ACC112 (cell line): Measurements from ENCODE around the gene CCDC14.

ENCODE experiments used
- H2AFZ ChIP-seq: fragments of 200-600 bp; sonication (generic); one replicate; pipeline ENCODE4 v1.6.0; 2017; ENCODE audit warnings: antibody characterized with exemption, low read length; ENCODE audit not compliant: unreplicated experiment
- H3K27ac ChIP-seq: fragments of 200-600 bp; sonication (generic); 2 replicates; pipeline ENCODE4 v1.5.1; 2014; ENCODE audit warnings: low read depth, mild to moderate bottlenecking, antibody characterized with exemption, low read length, moderate library complexity
- H3K27me3 ChIP-seq: fragments of 200-600 bp; sonication (generic); 2 replicates; pipeline ENCODE4 v1.6.1; 2014; ENCODE audit warnings: mild to moderate bottlenecking, antibody characterized with exemption, low read length, moderate library complexity, mixed read lengths; ENCODE audit not compliant: insufficient read depth
- H3K36me3 ChIP-seq: fragments of 200-600 bp; sonication (generic); 2 replicates; pipeline ENCODE4 v1.6.1; 2016; ENCODE audit warnings: mild to moderate bottlenecking, antibody characterized with exemption, low read length, moderate library complexity, mixed read lengths; ENCODE audit not compliant: insufficient read depth
- H3K4me1 ChIP-seq: fragments of 200-600 bp; sonication (generic); one replicate; pipeline ENCODE4 v1.6.1; 2016; ENCODE audit warnings: low read length, mixed read lengths; ENCODE audit not compliant: insufficient read depth, unreplicated experiment, control insufficient read depth
- H3K4me3 ChIP-seq: fragments of 200-600 bp; sonication (generic); 2 replicates; pipeline ENCODE4 v1.5.1; 2014; ENCODE audit warnings: mild to moderate bottlenecking, low read depth, low read length
- H3K79me2 ChIP-seq: fragments of 200-600 bp; sonication (generic); one replicate; pipeline ENCODE4 v1.6.0; 2016; ENCODE audit warnings: low read length; ENCODE audit not compliant: control insufficient read depth, unreplicated experiment, insufficient read depth

The CCDC14 gene

GRCh38 chr3:123880998-123881561 is 79.9 kb downstream of the CCDC14 start:
- Histone ChIP-seq H3K27ac (no peak overlapping the region), H2AFZ (no peak overlapping the region), H3K4me1 (no peaks in the 10 kb centered on the region), H3K79me2 (no peaks in the 10 kb centered on the region), H3K27me3 (peaks cover 10% of the 10 kb centered on the region), H3K36me3 (no peaks in the 10 kb centered on the region), H3K4me3 (no peak overlapping the region)

- no peaks in the 10 kb centered on the region for H3K79me2 ChIP-seq
- no peaks in the 10 kb centered on the region for H3K4me1 ChIP-seq
- no peaks in the 10 kb centered on the region for H3K36me3 ChIP-seq
- H2AFZ ChIP-seq = no peak overlapping the region
- no peak overlapping the region for H3K4me3 ChIP-seq
- no peaks in the 10 kb centered on the region for H3K27me3 ChIP-seq
- no peak overlapping the region for H3K27ac ChIP-seq
Observed at GRCh38 chr3:123878807-123879206, 82.2 kb downstream of the CCDC14 start.

GRCh38 chr3:123877965-123878364 is 83.1 kb downstream of the CCDC14 start:
- no peak overlapping the region for H3K4me3 ChIP-seq
- no peak overlapping the region for H3K27ac ChIP-seq
- no peaks in the 10 kb centered on the region for H3K4me1 ChIP-seq
- H3K36me3 ChIP-seq = no peaks in the 10 kb centered on the region
- no peaks in the 10 kb centered on the region for H3K27me3 ChIP-seq
- no peak overlapping the region for H2AFZ ChIP-seq
- H3K79me2 ChIP-seq = no peaks in the 10 kb centered on the region

- Histone ChIP-seq H3K4me1 (no peaks in the 10 kb centered on the region), H3K27ac (no peak overlapping the region), H3K4me3 (no peak overlapping the region), H2AFZ (no peak overlapping the region), H3K27me3 (no peaks in the 10 kb centered on the region), H3K36me3 (no peaks in the 10 kb centered on the region), H3K79me2 (no peaks in the 10 kb centered on the region)
Observed at GRCh38 chr3:123877466-123877865, 83.6 kb downstream of the CCDC14 start.

- H3K36me3 ChIP-seq = no peaks in the 10 kb centered on the region
- H3K27ac ChIP-seq = no peak overlapping the region
- no peaks in the 10 kb centered on the region for H3K27me3 ChIP-seq
- H3K4me3 ChIP-seq = no peak overlapping the region
- H3K4me1 ChIP-seq = no peaks in the 10 kb centered on the region
- no peaks in the 10 kb centered on the region for H3K79me2 ChIP-seq
- H2AFZ ChIP-seq = no peak overlapping the region
Observed at GRCh38 chr3:123876858-123877257, 84.2 kb downstream of the CCDC14 start.

- Histone ChIP-seq H3K36me3 (no peaks in the 10 kb centered on the region), H3K27me3 (no peaks in the 10 kb centered on the region), H2AFZ (no peak overlapping the region), H3K4me3 (no peak overlapping the region), H3K79me2 (no peaks in the 10 kb centered on the region), H3K4me1 (no peaks in the 10 kb centered on the region), H3K27ac (no peak overlapping the region)
Observed at GRCh38 chr3:123872621-123873020, 88.4 kb downstream of the CCDC14 start.

GRCh38 chr3:123871946-123872345 is 89.1 kb downstream of the CCDC14 start:
- H3K27me3 ChIP-seq = no peaks in the 10 kb centered on the region
- H3K4me3 ChIP-seq = no peak overlapping the region
- no peak overlapping the region for H2AFZ ChIP-seq
- H3K4me1 ChIP-seq = no peaks in the 10 kb centered on the region
- no peak overlapping the region for H3K27ac ChIP-seq
- H3K36me3 ChIP-seq = no peaks in the 10 kb centered on the region
- no peaks in the 10 kb centered on the region for H3K79me2 ChIP-seq

GRCh38 chr3:123870033-123870432 is 91.0 kb downstream of the CCDC14 start:
- no peak overlapping the region for H3K4me3 ChIP-seq
- no peaks in the 10 kb centered on the region for H3K27me3 ChIP-seq
- H3K36me3 ChIP-seq = no peaks in the 10 kb centered on the region
- no peak overlapping the region for H2AFZ ChIP-seq
- no peak overlapping the region for H3K27ac ChIP-seq
- no peaks in the 10 kb centered on the region for H3K79me2 ChIP-seq
- no peaks in the 10 kb centered on the region for H3K4me1 ChIP-seq

GRCh38 chr3:123869165-123869564 is 91.9 kb downstream of the CCDC14 start:
- Histone ChIP-seq H3K27me3 (no peaks in the 10 kb centered on the region), H2AFZ (no peak overlapping the region), H3K4me3 (no peak overlapping the region), H3K27ac (no peak overlapping the region), H3K4me1 (no peaks in the 10 kb centered on the region), H3K36me3 (no peaks in the 10 kb centered on the region), H3K79me2 (no peaks in the 10 kb centered on the region)

GRCh38 chr3:123864706-123865105 is 96.3 kb downstream of the CCDC14 start:
- no peak overlapping the region for H2AFZ ChIP-seq
- no peaks in the 10 kb centered on the region for H3K79me2 ChIP-seq
- H3K27ac ChIP-seq = no peak overlapping the region
- no peak overlapping the region for H3K4me3 ChIP-seq
- no peaks in the 10 kb centered on the region for H3K4me1 ChIP-seq
- no peaks in the 10 kb centered on the region for H3K27me3 ChIP-seq
- no peaks in the 10 kb centered on the region for H3K36me3 ChIP-seq
